GF-D8 (cell line): Measurements from ENCODE around the gene RRP8.

ENCODE experiments used
- DNase-seq: peaks from one replicate; lab custom pipeline; 2025; lab: John Stamatoyannopoulos, UW

The RRP8 gene

GRCh38 chr11:6599881-6600390 is 3.5 kb downstream of the RRP8 start:
- no peak for DNase-seq

GRCh38 chr11:6599449-6599848 is 4.0 kb downstream of the RRP8 start:
- no peak for DNase-seq

DNA sequence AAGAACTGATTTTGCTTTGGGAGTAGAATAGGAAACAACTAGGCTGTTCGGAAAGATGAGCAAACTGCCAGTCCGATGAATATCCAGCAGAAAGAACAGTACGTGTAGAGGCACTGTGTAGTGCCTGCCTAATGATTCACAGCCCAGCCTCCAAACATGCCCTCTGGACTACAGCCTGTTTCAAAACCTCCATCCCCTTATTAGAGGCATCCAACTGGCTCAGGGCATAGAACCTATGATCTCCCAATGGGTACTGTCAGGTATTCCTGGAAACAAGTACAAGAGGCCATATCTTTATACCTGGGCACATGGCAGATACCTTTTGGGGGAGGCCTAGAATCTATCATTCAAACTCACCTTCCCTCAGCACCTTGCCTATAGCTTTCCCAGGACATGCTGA is 4.9 kb downstream of the RRP8 start:
- no peak for DNase-seq

GRCh38 chr11:6596239-6596877 is 7.1 kb downstream of the RRP8 start:
- DNase-seq = no peak

DNA sequence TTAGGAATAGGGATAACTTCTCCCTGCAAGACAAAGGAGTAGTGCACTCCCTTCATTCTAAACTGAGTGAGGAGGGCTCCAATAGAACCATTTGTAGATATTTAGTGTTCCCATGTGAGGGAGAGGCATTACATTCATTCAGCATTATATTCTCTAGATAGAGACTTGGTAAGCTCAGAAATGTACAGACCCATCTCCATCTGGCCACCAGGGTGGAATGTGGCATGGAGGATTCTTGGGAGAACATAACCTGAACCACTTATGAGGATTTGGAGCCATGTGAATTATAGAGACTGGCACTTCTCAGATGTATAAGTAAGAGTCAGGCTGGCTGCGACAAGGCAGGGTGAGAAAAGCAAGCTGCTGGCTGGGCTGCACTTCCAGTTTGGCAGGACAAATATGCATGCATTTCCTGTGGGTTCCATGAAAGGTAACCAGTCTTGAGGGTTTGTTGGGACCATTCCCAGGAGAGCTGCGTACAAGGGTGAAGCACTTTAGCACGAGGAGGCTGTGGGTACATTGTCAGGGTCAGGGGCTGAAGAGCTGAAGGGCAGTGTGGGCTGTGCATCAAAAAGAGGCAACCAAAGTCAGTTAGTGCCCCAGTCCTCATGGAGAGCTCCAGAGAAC is 9.2 kb downstream of the RRP8 start:
- DNase-seq = no peak

GRCh38 chr11:6588018-6588417 is 15.4 kb downstream of the RRP8 start:
- DNase-seq = no peak

DNA sequence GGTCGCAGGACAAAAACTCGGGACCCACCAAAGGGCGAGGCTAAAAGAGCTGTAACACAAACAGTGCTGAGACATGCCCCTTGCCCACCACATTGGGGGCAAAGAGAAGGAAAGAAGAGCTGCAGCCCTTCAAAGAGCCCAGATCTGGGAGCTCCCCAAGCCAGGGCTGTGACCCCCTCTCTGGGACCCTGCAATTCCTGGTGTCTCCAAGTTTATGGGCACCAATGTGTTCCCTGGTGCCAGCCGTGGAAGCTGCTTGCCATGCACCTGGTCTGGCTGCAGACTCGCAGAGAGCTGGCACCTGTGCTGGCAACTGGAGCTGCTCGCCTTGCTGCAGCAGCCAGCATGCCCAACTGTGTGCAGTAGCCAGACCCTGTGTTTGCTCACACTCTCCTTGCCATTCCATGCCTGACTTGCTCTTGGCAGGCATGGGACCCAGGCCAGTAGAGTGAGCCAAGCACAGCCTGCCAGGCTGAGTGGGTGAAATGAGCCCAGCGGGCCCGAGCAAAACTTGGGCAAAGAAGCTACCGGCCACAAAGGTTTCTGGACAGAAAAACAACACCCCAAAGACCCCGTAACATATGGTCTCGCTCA is 16.0 kb downstream of the RRP8 start:
- DNase-seq = no peak

- no peak for DNase-seq
These were observed 16.7 kb downstream of the RRP8 start for GRCh38 chr11:6586434-6587359.

- no peak for DNase-seq
These were observed 18.9 kb downstream of the RRP8 start for GRCh38 chr11:6584528-6584927.

GRCh38 chr11:6583584-6583983 is 19.8 kb downstream of the RRP8 start:
- DNase-seq = no peak

- DNase-seq = no peak
These were observed 23.7 kb downstream of the RRP8 start for GRCh38 chr11:6579681-6580080.

GRCh38 chr11:6578134-6578533 is 25.3 kb downstream of the RRP8 start:
- no peak for DNase-seq

DNA sequence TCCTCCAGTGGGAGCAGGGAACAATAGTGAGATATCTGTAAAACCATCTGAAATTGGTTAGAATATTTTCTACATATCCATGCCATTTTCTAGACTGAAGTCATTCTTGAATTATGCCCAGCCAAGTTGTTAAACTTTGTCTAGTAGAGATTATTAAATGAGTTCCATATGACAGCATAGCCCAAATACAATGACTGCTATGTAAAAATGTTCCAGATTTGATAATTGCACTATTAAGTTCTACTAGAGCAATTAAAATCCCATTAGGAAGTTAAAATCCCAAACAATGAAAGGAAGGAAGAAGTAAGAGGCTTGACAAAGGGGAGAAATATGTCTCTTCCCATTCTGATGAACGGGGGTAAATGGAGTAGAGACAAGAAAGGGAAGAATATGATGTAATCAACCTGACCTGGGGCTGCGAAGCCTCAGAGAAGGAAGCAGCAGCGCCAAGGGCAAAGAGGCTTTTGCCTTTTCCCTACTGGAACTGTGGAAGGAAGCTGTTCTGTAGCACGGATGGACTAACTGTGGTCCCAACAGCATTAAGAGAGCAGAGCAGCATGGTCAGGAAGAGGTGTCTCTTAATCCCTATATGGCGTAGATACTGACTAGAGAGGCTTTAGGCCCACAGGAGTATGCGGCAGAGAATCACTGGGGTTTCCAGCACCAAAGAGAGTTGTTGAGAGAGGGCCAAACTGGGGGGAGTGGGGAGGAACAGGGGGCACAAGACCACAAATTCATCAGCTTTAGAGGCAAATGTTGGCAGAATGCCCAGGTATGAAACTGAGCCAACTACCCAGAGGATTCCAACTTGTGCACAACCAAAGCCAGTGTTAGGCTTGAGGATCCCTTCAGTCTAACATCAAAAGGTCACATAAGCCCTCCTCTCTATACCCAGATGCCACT is 26.7 kb downstream of the RRP8 start:
- DNase-seq = no peak

DNA sequence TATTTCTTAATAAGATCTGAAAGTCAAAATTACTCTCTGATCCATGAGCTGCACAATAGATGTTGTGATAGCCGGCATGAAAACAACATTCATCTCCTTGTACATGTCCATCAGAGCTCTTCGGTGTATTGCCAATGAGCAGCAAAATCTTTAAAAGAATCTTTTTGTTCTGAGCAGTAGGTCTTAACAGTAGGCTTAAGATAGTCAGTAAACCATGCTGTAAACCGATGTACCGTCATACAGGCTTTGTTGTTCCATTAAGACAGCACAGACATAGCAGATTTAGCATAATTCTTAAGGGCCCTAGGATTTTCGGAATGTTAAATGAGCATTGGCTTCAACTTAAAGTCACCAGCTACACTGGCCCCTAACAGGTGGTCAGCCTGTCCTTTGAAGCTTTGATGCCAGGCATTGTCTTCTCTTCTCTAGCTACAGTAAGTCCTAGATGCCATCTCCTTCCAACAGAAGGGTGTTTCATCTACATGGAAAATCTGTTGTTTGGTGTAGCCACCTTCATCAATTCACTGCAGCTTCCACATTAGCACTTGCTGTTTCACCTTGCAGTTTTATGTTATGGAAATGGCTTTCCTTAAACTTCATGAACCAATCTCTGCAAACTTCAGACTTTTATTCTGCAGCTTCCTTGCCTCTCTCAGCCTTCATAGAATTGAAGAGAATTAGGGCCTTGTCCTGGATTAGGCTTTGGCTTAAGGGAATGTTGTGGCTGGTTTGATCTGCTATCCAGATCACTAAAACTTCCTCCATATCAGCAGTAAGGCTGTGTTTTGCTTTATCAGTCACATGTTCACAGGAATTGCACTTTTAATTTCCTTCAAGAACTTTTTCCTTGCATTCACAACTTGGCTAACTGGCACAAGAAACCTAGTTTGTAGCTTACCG is 28.4 kb downstream of the RRP8 start:
- no peak for DNase-seq

GRCh38 chr11:6572215-6572614 is 31.2 kb downstream of the RRP8 start:
- no peak for DNase-seq

- no peak for DNase-seq
These were observed 31.9 kb downstream of the RRP8 start for GRCh38 chr11:6571434-6572008.

DNA sequence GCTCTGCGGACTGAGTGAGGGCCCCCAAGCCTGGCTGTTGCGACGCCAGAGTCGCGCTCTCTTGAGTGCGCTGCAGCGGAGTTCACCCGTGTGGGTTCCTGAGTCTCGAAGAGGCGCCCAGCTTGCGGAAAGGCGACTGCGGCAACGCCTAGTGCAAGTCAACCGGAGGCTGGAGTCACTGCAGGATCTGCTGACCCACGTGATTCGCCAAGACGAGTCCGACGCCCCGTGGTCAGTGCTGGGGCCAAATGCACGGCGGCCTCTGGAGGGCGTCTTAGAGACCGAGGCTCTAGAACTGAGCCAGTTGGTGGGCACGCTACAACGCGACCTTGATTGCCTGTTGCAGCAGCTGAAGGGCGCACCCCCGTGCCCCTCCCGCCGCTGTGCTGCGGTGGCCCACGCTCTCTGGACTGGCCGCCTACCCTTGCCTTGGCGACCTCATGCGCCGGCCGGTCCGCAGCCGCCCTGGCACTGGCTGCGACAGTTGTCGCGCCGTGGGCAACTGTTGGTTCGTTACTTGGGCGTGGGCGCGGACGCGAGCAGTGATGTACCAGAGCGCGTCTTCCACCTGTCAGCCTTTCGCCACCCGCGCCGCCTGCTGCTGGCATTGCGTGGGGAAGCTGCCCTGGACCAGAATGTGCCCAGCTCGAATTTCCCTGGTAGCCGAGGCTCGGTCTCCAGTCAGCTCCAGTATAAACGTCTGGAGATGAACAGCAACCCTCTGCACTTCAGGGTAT is 32.6 kb downstream of the RRP8 start:
- no peak for DNase-seq

- DNase-seq = no peak
These were observed 33.7 kb downstream of the RRP8 start for GRCh38 chr11:6569706-6570105.
